Right lobe of liver (tissue), 4 donors: Measurements from ENCODE around the gene ODF2.

Experiments used
- CTCF ChIP-seq, 4 donors: fragments of 200-600 bp in 3 of 4; fragments of 450-650 bp in 1 of 4; IDR thresholded peaks; one replicate each; pipeline versions ENCODE4 v1.5.1 to v1.8.0; 2016 to 2022; ENCODE audit warnings: antibody characterized with exemption in 4 of 4, mild to moderate bottlenecking in 2 of 4
- POLR2A ChIP-seq: fragments of 450-650 bp; IDR thresholded peaks from one replicate; pipeline ENCODE4 v1.6.1; 2017; ENCODE audit warnings: antibody characterized with exemption, mild to moderate bottlenecking
- donor health status: DM: no; HTN: no; CAD: no.
- donor health status: DM: no; HTN: no; CAD: no.
- donor health status: DM: no; HTN: yes; CAD: no.

- no peak for TF ChIP-seq POLR2A
- TF ChIP-seq CTCF (IDR thresholded peaks at IDR 0.05), result no peak
Measured at GRCh38 chr9:128512820-128513219, 57.0 kb downstream of the ODF2 start.
